Skeletal muscle tissue (tissue), 4 donors: ENCODE measurements around the gene SLF1. TPM values are rescaled to one million over a fixed set of nuclear protein-coding genes. Genes with fewer than 3 reads are reported as not detected.

Source experiments
- H3K27ac ChIP-seq: one replicate; pipeline ENCODE4 v1.7.0; 2013; ENCODE audit warnings: mild to moderate bottlenecking, low read depth, low read length, inconsistent platforms
- H3K27me3 ChIP-seq, 3 donors: one replicate each; pipeline ENCODE4 v1.7.0; 2013; ENCODE audit warnings: low read length in 3 of 3; ENCODE audit not compliant: control insufficient read depth in 3 of 3, insufficient read depth in 3 of 3
- H3K36me3 ChIP-seq, 3 donors: one replicate each; pipeline ENCODE4 v1.7.0; 2013; ENCODE audit warnings: low read length in 3 of 3; ENCODE audit not compliant: control insufficient read depth in 3 of 3, insufficient read depth in 3 of 3
- H3K4me1 ChIP-seq, 3 donors: one replicate each; pipeline ENCODE4 v1.7.0; 2013; ENCODE audit warnings: low read length in 3 of 3, mild to moderate bottlenecking in 3 of 3; ENCODE audit not compliant: control insufficient read depth in 3 of 3, insufficient read depth in 3 of 3
- H3K4me3 ChIP-seq, 3 donors: one replicate each; pipeline ENCODE4 v1.7.0; 2013; ENCODE audit warnings: low read length in 3 of 3
- H3K9ac ChIP-seq, 3 donors: one replicate each; pipeline ENCODE4 v1.7.0; 2013; ENCODE audit warnings: low read length in 3 of 3, mild to moderate bottlenecking in 3 of 3, moderate library complexity in 2 of 3, low read depth in 1 of 3
- H3K9me3 ChIP-seq, 3 donors: one replicate each; pipeline ENCODE4 v1.7.0; 2013; ENCODE audit warnings: low read length in 3 of 3; ENCODE audit not compliant: control insufficient read depth in 3 of 3
- total RNA-seq: library from RNA; depleted of rRNA; stranded (reverse); fragments of >200 nt; gene quantifications from one replicate; pipeline ENCODE4 v1.2.3, GENCODE V29; 2014
- donor health status: Osteomylitis.

Gene SLF1
- total RNA-seq, 1 donor from 2014 or later, result 10.4 TPM

GRCh38 chr5:94649874-94650273 lies 31.4 kb downstream of the SLF1 start:
- Histone ChIP-seq H3K4me3 (no peak overlapping the region), H3K9me3 (no peaks in the 10 kb centered on the region), H3K4me1 (no peaks in the 10 kb centered on the region), H3K9ac (no peak overlapping the region), H3K36me3 (peaks cover 0 to 5% (median 3%) of the 10 kb centered on the region in 3 donors), H3K27me3 (no peaks in the 10 kb centered on the region), H3K27ac (no peak overlapping the region)

DNA sequence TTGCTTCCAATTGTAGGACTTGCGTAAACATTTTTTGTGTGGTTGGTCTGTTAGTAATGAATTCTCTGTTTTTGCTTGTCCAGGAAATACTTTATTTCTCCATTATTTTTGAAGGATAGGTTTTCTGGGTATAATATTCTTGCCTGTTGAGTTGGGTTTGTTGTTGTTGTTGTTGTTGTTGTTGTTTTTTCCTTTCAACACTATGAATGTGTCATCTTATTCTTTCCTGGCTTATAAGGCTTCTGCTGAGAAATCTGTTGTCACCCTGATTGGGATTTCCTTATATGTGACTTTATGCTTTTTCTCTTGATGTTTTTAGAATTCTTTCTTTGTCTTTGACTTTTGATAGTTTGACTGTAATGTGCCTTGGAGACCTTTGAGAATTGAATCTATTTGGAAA lies 39.8 kb downstream of the SLF1 start:
- H3K36me3 ChIP-seq, result peaks cover 0 to 11% (median 6%) of the 10 kb centered on the region in 3 donors
- H3K27me3 ChIP-seq, result no peaks in the 10 kb centered on the region
- H3K9ac ChIP-seq, result no peak overlapping the region
- H3K4me1 ChIP-seq, result no peaks in the 10 kb centered on the region
- H3K4me3 ChIP-seq, result no peak overlapping the region
- H3K9me3 ChIP-seq, result peaks cover 2 to 4% (median 3%) of the 10 kb centered on the region in 3 donors
- no peak overlapping the region for H3K27ac ChIP-seq

GRCh38 chr5:94660506-94660905 lies 42.0 kb downstream of the SLF1 start:
- H3K9ac ChIP-seq, result no peak overlapping the region
- no peaks in the 10 kb centered on the region for H3K4me1 ChIP-seq
- no peak overlapping the region for H3K27ac ChIP-seq
- no peak overlapping the region for H3K4me3 ChIP-seq
- H3K9me3 ChIP-seq, result peaks cover 0 to 2% (median 0%) of the 10 kb centered on the region in 3 donors
- peaks cover 6 to 8% (median 7%) of the 10 kb centered on the region in 3 donors for H3K36me3 ChIP-seq
- no peaks in the 10 kb centered on the region for H3K27me3 ChIP-seq

- no peak overlapping the region for H3K27ac ChIP-seq
- no peak overlapping the region for H3K9ac ChIP-seq
- H3K4me1 ChIP-seq, result no peaks in the 10 kb centered on the region
- H3K9me3 ChIP-seq, result peaks cover 0 to 2% (median 0%) of the 10 kb centered on the region in 3 donors
- no peak overlapping the region for H3K4me3 ChIP-seq
- H3K36me3 ChIP-seq, result peaks cover 6 to 10% (median 7%) of the 10 kb centered on the region in 3 donors
- H3K27me3 ChIP-seq, result no peaks in the 10 kb centered on the region
These were observed 42.6 kb downstream of the SLF1 start for GRCh38 chr5:94661086-94661485.

- Histone ChIP-seq H3K27me3 (no peaks in the 10 kb centered on the region), H3K4me3 (no peak overlapping the region), H3K36me3 (peaks cover 0 to 7% (median 5%) of the 10 kb centered on the region in 3 donors), H3K9ac (no peak overlapping the region), H3K4me1 (no peaks in the 10 kb centered on the region), H3K27ac (no peak overlapping the region), H3K9me3 (no peaks in the 10 kb centered on the region)
These were observed 49.5 kb downstream of the SLF1 start for GRCh38 chr5:94667937-94668336.

- Histone ChIP-seq H3K4me1 (no peaks in the 10 kb centered on the region), H3K9ac (no peak overlapping the region), H3K4me3 (no peak overlapping the region), H3K27ac (no peak overlapping the region), H3K36me3 (no peaks in the 10 kb centered on the region), H3K9me3 (no peaks in the 10 kb centered on the region), H3K27me3 (no peaks in the 10 kb centered on the region)
These were observed 52.3 kb downstream of the SLF1 start for GRCh38 chr5:94670726-94671125.

GRCh38 chr5:94672746-94673145 lies 54.3 kb downstream of the SLF1 start:
- Histone ChIP-seq H3K4me1 (no peaks in the 10 kb centered on the region), H3K36me3 (peaks cover 0 to 5% (median 0%) of the 10 kb centered on the region in 3 donors), H3K4me3 (no peak overlapping the region), H3K9ac (no peak overlapping the region), H3K27ac (no peak overlapping the region), H3K27me3 (no peaks in the 10 kb centered on the region), H3K9me3 (no peaks in the 10 kb centered on the region)

DNA sequence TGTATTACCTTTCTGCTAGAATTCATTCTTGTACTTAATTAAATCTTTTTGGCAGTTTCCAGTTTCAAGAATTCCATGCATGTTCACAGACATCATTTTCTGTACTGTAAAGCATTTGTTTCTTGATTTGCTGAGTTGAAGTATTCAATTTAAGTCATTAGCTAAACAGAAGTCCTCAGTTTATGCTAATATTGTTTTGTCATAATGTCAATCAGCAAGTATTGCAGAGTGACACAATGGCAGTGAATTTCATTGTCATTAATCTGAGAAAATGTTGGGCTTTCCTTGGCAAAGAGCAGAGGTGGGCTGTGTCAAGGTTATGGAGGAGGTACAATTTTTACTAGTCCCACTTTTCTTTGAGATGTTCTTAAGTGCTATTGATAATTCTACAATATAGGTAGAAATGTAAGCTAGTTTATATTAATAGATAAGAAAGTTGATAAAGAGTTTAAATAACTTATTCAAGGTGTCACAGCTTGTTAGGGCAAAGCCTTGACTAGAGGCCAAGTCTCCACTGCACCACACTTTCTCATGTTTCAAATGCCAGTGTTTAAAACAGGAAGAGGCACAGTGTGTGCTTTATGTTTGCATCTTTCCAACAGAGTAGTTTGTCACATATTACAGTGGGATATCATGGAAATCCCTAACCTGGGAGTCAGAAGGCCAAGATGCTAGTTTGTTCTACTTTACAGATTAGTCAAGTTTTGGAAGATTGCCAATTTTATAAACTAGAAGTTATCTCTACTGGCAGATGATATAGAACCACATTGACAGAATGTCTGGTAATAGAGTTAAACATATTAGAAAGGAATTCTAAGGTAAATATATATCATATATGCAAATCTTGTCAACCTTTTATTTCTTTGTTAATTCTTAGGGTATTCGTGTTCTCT lies 56.3 kb downstream of the SLF1 start:
- H3K36me3 ChIP-seq, result peaks cover 0 to 5% (median 0%) of the 10 kb centered on the region in 3 donors
- no peaks in the 10 kb centered on the region for H3K9me3 ChIP-seq
- H3K27ac ChIP-seq, result no peak overlapping the region
- H3K27me3 ChIP-seq, result no peaks in the 10 kb centered on the region
- no peak overlapping the region for H3K9ac ChIP-seq
- H3K4me3 ChIP-seq, result no peak overlapping the region
- H3K4me1 ChIP-seq, result no peaks in the 10 kb centered on the region

DNA sequence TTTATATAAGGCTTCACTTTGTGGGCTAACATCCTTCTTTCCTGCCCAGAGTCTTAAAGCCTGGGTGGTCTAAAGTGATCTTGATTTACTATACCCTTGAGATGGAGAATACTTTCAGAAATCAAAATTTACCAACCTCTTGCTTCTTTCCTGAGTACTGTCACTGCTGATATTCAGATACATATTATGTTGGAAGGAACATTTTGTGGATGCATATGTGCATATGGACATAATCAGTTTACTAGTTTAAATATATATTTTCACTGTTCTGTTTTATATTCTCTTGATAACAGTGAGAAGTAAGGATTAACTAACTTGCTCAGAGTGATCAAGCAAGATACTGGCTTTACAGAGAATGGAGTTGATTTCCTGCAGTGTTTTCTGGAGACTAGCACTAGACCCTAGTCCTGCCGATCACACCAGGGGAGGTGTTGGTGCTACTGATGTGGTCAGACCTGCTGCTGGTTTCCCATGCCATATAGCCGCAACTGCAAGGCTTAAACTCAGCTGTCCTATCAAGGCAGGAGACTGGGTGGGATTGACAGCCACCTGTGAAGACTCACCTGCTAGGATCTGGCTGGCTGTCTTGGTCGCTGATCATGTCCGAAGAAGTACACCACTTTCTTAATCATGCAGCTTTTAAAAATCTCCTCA lies 57.6 kb downstream of the SLF1 start:
- Histone ChIP-seq H3K9ac (no peak overlapping the region), H3K27ac (no peak overlapping the region), H3K36me3 (peaks cover 0 to 5% (median 0%) of the 10 kb centered on the region in 3 donors), H3K4me1 (no peaks in the 10 kb centered on the region), H3K4me3 (no peak overlapping the region), H3K9me3 (no peaks in the 10 kb centered on the region), H3K27me3 (no peaks in the 10 kb centered on the region)
